Measurements from ENCODE around the gene MBD4. TPM values are rescaled to one million over a fixed set of nuclear protein-coding genes. Genes with fewer than 3 reads are reported as not detected.

The MBD4 gene
- total and polyA plus RNA-seq, 3 donors from 2014 or later, result 26.0 to 30.3 (median 27.6) TPM

- 95 to 97% methylated on average over 3 of the region's 3 CpGs for WGBS, 2 donors
- intact Hi-C loops (cut with DNase I; ENCODE audit: low total_unique reads), result no loop called here
- DNase-seq, result no peak
- H3K9me3 ChIP-seq, result no peaks in the 10 kb centered on the region
- TF ChIP-seq, protein P1, sequence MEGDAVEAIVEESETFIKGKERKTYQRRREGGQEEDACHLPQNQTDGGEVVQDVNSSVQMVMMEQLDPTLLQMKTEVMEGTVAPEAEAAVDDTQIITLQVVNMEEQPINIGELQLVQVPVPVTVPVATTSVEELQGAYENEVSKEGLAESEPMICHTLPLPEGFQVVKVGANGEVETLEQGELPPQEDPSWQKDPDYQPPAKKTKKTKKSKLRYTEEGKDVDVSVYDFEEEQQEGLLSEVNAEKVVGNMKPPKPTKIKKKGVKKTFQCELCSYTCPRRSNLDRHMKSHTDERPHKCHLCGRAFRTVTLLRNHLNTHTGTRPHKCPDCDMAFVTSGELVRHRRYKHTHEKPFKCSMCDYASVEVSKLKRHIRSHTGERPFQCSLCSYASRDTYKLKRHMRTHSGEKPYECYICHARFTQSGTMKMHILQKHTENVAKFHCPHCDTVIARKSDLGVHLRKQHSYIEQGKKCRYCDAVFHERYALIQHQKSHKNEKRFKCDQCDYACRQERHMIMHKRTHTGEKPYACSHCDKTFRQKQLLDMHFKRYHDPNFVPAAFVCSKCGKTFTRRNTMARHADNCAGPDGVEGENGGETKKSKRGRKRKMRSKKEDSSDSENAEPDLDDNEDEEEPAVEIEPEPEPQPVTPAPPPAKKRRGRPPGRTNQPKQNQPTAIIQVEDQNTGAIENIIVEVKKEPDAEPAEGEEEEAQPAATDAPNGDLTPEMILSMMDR (IDR thresholded peaks at IDR 0.05), result no peak
- TF ChIP-seq POLR2A (IDR thresholded peaks at IDR 0.05), result no peak
- H3K36me3 ChIP-seq (ENCODE audit: low read depth, missing control alignments), result no peaks in the 10 kb centered on the region
- no peak overlapping the region for H3K27ac ChIP-seq
- no peak overlapping the region for H3K4me3 ChIP-seq
- H3K4me1 ChIP-seq, result no peaks in the 10 kb centered on the region
- H3K27me3 ChIP-seq, result no peaks in the 10 kb centered on the region
Observed at GRCh38 chr3:129463094-129463493, 23.3 kb upstream of the MBD4 start.

DNA sequence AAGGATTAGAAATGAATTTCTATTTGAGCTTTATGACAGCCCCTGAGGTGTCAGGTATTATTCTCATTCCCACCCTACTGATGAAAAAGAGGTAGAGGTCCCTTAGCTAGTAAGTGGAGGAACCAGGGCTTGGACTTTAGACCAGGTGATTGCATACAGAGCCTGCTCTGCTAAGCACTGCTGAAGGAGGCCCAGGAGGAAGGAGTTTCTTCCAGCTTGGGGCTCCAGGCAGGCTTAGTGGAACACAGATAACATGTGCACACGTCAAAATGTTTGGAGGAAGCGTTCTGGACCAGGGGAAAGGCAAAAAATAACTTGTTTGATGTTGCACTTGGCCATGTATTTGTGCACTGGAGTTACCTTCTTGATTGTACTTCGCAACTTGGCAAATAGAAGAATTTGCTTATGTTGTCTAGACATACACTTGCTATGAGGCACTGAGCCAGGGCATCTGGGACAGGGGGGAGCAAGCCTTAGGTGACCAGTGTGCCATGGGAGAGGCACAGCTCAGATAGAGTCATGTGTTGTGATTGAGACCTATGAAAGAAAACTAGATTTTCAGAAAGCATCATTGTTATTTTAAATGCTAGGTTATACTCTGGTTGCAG is 22.7 kb upstream of the MBD4 start:
- Histone ChIP-seq H3K4me3 (no peak overlapping the region), H3K27me3 (no peaks in the 10 kb centered on the region), H3K36me3 (ENCODE audit: low read depth, missing control alignments) (no peaks in the 10 kb centered on the region), H3K9me3 (no peaks in the 10 kb centered on the region), H3K27ac (no peak overlapping the region), H3K4me1 (no peaks in the 10 kb centered on the region)
- 69 to 96% methylated on average over 3 of the region's 3 CpGs for WGBS, 2 donors
- DNase-seq, result no peak
- intact Hi-C loops (cut with DNase I; ENCODE audit: low total_unique reads), result no loop called here
- no peak for TF ChIP-seq POLR2A (IDR thresholded peaks at IDR 0.05)
- TF ChIP-seq, protein P1 (IDR thresholded peaks at IDR 0.05), result no peak

GRCh38 chr3:129461461-129462146 is 21.9 kb upstream of the MBD4 start:
- H3K36me3 ChIP-seq (ENCODE audit: low read depth, missing control alignments), result no peaks in the 10 kb centered on the region
- H3K9me3 ChIP-seq, result no peaks in the 10 kb centered on the region
- H3K4me1 ChIP-seq, result no peaks in the 10 kb centered on the region
- intact Hi-C loops (cut with DNase I; ENCODE audit: low total_unique reads), result no loop called here
- no peak for TF ChIP-seq POLR2A (IDR thresholded peaks at IDR 0.05)
- TF ChIP-seq, protein P1 (IDR thresholded peaks at IDR 0.05), result no peak
- WGBS, 2 donors, result 79 to 81% methylated on average over 6 of the region's 6 CpGs
- peak overlapping the region in 1 of 2 donors; percentile 51 for H3K27ac ChIP-seq
- DNase-seq, result no peak
- H3K4me3 ChIP-seq, result no peak overlapping the region
- H3K27me3 ChIP-seq, result no peaks in the 10 kb centered on the region

GRCh38 chr3:129461022-129461421 is 21.3 kb upstream of the MBD4 start:
- H3K4me1 ChIP-seq, result no peaks in the 10 kb centered on the region
- no peak for DNase-seq
- H3K36me3 ChIP-seq (ENCODE audit: low read depth, missing control alignments), result no peaks in the 10 kb centered on the region
- 67 to 81% methylated on average over 1 of the region's 1 CpG for WGBS, 2 donors
- H3K27me3 ChIP-seq, result no peaks in the 10 kb centered on the region
- no peak overlapping the region for H3K4me3 ChIP-seq
- intact Hi-C loops (cut with DNase I; ENCODE audit: low total_unique reads), result no loop called here
- H3K9me3 ChIP-seq, result no peaks in the 10 kb centered on the region
- H3K27ac ChIP-seq, result peak overlapping the region in 1 of 2 donors; percentile 51
- TF ChIP-seq POLR2A (IDR thresholded peaks at IDR 0.05), result no peak
- TF ChIP-seq, protein P1 (IDR thresholded peaks at IDR 0.05), result no peak

Data from testis (tissue), 3 donors.